Body of pancreas (tissue), 4 donors: Measurements from ENCODE around the gene SLC24A3.

ENCODE experiments used
- POLR2A ChIP-seq, 3 donors: fragments of 450-650 bp; IDR thresholded peaks; one replicate each; pipeline ENCODE4 v1.6.1; 2016; ENCODE audit warnings: antibody characterized with exemption in 3 of 3, mild to moderate bottlenecking in 2 of 3
- TF ChIP-seq, protein P1 (sequence below), 7 experiments: fragments of 450-650 bp in 4 of 7; fragments of 200-600 bp in 3 of 7; sonication (generic) in 3 of 7; IDR thresholded peaks; one replicate each; pipeline ENCODE4 v1.5.1; 2016 to 2019; ENCODE audit warnings: antibody characterized with exemption in 7 of 7

DNA sequence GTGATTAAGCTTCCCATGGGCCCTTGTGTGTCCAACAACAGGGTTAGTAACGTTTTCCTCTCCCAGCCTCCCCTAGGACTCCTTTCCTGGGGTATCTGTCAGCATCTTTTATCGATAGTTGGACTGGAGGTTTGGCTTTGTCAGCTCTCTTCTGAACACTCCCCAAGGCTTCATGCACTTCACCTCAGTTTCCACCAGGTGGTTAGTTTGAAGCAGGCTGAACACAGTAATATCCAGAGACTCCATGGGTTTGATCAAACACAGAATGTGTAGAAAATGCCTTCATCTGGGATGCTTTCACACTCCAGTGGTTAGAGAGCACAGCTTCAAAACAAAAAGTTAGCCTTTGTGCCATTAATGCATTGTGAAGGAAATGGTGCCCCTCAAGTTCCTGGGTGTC is 139.1 kb downstream of the SLC24A3 start:
- TF ChIP-seq, protein P1, sequence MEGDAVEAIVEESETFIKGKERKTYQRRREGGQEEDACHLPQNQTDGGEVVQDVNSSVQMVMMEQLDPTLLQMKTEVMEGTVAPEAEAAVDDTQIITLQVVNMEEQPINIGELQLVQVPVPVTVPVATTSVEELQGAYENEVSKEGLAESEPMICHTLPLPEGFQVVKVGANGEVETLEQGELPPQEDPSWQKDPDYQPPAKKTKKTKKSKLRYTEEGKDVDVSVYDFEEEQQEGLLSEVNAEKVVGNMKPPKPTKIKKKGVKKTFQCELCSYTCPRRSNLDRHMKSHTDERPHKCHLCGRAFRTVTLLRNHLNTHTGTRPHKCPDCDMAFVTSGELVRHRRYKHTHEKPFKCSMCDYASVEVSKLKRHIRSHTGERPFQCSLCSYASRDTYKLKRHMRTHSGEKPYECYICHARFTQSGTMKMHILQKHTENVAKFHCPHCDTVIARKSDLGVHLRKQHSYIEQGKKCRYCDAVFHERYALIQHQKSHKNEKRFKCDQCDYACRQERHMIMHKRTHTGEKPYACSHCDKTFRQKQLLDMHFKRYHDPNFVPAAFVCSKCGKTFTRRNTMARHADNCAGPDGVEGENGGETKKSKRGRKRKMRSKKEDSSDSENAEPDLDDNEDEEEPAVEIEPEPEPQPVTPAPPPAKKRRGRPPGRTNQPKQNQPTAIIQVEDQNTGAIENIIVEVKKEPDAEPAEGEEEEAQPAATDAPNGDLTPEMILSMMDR (IDR thresholded peaks at IDR 0.05): no peak
- TF ChIP-seq POLR2A (IDR thresholded peaks at IDR 0.05): no peak
